GM21447 (cell line): ENCODE data around the gene PROCR.
"Not testable (repeated sequence)": the region's sequence is repeated elsewhere in the genome, so short reads cannot be mapped to it uniquely, and the experiment has no call there.

Experiments
- ATAC-seq: cut with Tn5 transposase; IDR thresholded peaks from one replicate; pipeline ENCODE4 v1.9.1; 2021; ENCODE audit not compliant: unreplicated experiment

PROCR gene

DNA sequence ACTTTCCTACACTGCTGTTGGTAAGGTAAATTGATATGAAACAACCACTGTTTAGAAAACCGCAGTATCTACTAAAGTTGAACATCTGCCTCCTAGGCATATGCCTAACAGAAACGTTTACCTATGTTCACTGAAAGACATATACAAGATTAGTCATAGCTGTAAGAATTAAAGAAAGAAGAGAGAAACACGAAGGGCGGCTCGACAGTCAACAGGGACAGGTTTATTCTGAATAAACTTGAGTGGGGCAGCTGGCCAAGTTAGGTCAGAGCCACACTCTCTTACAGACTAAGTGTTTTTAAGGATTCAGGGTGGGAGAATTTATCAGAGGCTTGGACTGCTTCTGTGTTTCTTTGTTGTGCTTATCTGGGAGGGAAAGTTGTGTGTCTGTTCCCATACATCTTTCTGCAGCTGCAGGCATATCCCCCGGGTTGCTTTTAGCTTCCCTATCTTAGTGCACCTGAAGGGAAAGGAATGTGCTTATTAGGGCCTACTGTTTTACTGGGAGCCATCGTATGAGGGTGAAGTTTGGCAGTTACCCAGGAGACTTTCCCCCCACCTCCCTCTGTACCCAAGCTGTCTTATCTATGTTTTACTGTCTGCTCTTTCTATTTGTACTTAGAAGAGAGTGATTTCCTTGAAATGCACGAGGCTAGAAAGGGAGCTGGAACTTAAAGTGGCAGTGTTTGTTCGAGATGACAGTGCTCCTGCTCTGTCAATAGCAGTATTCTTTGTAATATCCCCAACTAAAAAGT is 20.4 kb downstream of the PROCR start:
- ATAC-seq: no peak

GRCh38 chr20:35193031-35193791 is 21.3 kb downstream of the PROCR start:
- ATAC-seq: not testable (repeated sequence)

- no peak for ATAC-seq
Measured at GRCh38 chr20:35196313-35196712, 24.4 kb downstream of the PROCR start.

GRCh38 chr20:35199740-35200139 is 27.9 kb downstream of the PROCR start:
- ATAC-seq: no peak

GRCh38 chr20:35200267-35200666 is 28.4 kb downstream of the PROCR start:
- ATAC-seq: no peak

DNA sequence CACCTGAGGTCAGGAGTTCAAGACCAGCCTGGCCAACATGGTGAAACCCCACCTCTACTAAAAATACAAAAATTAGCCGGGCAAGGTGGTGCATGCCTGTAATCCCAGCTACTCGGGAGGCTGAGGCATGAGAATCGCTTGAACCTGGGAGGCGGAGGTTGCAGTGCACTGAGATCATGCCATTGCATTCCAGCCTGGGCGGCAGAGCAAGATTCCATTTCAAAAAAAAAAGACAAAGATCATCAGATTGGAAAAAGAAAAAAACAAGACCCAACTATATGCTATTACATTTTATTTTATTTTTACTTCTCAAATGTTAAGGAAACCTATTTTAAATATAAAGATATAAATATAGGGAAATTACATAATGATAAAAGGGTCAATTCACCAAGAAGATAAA is 29.6 kb downstream of the PROCR start:
- ATAC-seq: not testable (repeated sequence)

- no peak for ATAC-seq
Measured at GRCh38 chr20:35206802-35207201, 34.9 kb downstream of the PROCR start.

GRCh38 chr20:35207950-35208611 is 36.2 kb downstream of the PROCR start:
- no peak for ATAC-seq

- no peak for ATAC-seq
Measured at GRCh38 chr20:35215066-35215956, 43.4 kb downstream of the PROCR start.

- ATAC-seq: no peak
Measured at GRCh38 chr20:35216541-35216940, 44.7 kb downstream of the PROCR start.

DNA sequence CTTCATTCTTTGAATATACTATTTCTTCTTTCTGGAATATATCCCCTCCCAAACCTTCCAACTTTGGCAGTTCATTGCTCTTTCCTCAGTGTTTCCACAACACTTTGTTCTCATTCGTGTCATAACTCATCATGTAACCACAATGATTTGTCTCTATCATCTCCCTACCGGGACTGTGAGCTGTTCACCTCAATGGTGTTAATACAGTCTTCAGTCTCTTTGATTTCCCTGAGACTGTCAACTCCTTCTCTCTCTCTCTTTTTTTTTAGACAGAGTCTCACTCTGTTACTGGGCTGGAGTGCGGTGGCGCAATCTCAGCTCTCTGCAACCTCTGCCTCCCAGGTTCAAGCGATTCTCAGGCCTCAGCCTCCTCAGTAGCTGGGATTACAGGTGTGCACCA is 52.1 kb downstream of the PROCR start:
- no peak for ATAC-seq

DNA sequence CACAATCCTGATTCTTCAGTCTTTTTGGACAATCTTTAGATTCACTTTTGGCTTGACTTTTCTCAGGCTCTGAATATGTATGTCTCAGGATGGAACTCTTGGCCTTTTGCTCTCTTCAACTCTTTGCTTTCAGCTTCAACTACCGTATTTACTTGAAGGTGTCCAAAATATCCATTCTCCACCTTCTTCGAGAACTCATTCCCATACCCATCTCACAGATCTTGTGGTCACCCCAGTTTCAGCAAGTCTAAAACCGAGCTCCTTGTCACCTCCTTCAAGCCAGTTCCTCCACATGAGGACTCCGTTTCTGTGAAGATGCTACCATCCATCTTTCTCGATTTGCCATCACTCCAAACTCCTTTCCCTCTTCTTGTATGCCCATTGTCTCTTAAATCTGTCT is 52.7 kb downstream of the PROCR start:
- no peak for ATAC-seq

- ATAC-seq: no peak
Measured at GRCh38 chr20:35225319-35226125, 53.6 kb downstream of the PROCR start.

DNA sequence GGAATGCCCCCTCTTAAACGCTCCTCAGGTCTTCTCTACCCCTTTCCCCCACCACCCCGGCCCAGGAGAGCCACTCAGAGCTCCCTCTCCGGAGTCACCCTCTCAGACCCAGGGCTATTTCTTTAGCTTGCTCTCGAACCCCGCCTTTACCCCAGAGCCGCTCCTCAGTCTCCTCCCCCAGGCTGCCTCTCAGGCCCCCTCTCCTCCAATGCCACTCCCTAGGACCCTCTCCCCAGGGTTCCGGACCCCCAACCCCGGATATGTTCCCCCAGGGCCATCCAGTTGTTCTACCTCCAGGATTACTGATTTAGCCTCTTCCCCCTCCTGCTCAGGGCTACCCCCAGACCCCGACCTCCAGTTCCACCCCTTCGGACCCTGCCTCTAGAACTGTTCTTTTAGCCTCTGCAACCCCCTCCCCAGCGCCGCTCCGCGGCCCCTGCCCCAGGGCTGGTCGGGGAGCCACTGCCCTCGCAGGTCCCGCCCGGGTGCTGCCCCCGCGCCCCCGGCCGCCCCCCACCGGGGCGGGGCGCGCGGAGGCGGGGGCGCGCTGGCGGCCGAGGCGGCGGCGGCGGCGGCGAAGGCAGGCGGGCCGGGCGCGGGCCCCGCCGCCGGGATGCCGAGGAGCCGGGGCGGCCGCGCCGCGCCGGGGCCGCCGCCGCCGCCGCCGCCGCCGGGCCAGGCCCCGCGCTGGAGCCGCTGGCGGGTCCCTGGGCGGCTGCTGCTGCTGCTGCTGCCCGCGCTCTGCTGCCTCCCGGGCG is 54.4 kb downstream of the PROCR start, which contains the start of gene MMP24:
MMP24 (plus strand) TSS at position 565 of the 758 bp plus-strand sequence; CDS start at position 614, 49 bp downstream.
- no peak for ATAC-seq
